ENCODE results near the gene TERF2IP. TPM values are rescaled to one million over a fixed set of nuclear protein-coding genes. Genes with fewer than 3 reads are reported as not detected.
A peak's percentile ranks its signal among the peaks of the same experiment; 100 is the strongest.

The TERF2IP gene, protein sequence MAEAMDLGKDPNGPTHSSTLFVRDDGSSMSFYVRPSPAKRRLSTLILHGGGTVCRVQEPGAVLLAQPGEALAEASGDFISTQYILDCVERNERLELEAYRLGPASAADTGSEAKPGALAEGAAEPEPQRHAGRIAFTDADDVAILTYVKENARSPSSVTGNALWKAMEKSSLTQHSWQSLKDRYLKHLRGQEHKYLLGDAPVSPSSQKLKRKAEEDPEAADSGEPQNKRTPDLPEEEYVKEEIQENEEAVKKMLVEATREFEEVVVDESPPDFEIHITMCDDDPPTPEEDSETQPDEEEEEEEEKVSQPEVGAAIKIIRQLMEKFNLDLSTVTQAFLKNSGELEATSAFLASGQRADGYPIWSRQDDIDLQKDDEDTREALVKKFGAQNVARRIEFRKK
- 82.0 TPM for total RNA-seq

DNA sequence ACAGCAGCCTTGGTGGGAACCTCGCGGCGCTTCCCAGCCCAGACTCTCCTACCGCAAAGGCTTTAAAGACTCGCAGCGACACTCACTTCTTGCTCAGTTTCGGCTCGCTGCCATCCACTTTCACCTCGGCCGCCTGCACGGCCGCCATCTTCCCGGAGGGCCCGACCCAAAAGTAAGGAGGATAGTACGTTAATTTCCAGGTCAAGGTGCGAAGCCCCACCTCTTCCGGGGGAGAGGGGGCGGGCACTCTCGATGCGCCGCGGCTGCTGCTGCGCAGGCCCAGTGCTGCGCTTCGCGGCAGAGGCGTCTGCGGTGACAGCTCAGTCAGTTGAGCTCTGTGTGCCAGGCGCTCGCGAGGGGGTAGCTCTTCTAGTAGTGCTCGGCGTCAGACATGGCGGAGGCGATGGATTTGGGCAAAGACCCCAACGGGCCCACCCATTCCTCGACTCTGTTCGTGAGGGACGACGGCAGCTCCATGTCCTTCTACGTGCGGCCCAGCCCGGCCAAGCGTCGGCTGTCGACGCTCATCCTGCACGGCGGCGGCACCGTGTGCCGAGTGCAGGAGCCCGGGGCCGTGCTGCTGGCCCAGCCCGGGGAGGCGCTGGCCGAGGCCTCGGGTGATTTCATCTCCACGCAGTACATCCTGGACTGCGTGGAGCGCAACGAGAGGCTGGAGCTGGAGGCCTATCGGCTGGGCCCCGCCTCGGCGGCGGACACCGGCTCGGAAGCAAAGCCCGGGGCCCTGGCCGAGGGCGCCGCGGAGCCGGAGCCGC lies at the start of gene TERF2IP, which contains the start of gene KARS1:
Gene TERF2IP, plus strand, starts transcription at position 282 of the 773 bp plus-strand sequence. Its CDS starts 110 bp downstream, at position 392.
Gene KARS1, minus strand, starts transcription at position 174 of the 773 bp plus-strand sequence. Its CDS starts 26 bp downstream, at position 148.
- peak; percentile 97 for DNase-seq

DNA sequence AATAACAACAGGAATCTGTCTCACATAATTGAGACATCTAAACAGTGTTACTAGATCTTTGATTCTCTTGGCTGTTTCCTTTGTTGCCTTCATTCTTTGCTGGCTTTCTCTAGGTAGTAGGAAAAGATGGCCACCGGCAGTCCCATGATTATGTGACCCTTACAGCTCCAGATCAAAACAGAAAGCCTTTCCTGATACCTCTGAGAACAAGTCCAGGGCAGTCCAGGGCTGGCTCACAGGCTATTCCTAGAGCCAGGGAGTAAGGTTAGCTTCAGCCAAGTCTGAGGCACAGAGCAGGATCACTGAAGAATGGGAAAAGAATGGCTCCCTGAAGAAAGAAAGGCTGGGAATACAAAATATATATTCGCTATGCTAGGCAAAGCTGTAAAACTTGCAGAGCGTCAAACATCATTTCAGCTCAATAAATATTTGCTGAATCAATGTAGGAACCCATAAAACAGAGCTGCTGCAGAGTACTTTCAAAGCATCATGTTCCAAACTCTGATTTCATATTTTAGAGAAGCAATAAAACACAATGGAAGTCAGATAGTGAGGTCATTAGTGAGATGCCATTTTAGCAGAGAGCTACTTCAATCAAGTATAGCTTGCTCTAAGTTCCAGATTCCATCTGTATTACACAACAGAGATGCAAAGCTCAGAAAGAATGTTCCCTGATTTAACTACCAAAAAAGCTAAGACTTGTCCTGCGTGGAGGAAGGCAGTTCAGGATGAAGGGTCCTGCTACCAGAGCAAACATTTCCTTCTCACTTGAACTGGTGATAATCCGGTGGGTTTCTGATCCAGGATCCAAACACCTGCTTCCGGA lies 47.9 kb upstream of the TERF2IP start:
- DNase-seq, result no peak

DNA sequence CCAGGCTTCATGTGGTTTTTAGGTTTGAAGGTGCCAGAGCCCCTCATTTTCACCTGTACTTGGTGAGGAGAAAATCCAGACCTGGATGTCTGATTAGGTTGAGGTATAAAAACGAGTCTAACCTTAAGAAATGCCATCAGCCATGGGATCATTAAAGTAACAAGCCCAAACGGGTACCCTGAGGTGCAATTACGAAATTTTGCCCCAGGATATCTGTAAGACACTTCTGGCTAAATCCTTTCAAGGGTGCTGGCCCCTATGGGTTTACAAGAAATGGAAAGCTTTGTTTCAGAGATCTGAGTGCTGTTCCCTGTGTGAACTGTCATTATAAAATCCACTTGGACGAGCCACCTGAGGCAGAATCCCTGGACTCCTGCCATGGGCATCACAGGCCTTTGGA lies 44.3 kb upstream of the TERF2IP start:
- DNase-seq, result no peak

GRCh38 chr16:75606507-75606906 lies 41.1 kb upstream of the TERF2IP start:
- DNase-seq, result no peak

DNA sequence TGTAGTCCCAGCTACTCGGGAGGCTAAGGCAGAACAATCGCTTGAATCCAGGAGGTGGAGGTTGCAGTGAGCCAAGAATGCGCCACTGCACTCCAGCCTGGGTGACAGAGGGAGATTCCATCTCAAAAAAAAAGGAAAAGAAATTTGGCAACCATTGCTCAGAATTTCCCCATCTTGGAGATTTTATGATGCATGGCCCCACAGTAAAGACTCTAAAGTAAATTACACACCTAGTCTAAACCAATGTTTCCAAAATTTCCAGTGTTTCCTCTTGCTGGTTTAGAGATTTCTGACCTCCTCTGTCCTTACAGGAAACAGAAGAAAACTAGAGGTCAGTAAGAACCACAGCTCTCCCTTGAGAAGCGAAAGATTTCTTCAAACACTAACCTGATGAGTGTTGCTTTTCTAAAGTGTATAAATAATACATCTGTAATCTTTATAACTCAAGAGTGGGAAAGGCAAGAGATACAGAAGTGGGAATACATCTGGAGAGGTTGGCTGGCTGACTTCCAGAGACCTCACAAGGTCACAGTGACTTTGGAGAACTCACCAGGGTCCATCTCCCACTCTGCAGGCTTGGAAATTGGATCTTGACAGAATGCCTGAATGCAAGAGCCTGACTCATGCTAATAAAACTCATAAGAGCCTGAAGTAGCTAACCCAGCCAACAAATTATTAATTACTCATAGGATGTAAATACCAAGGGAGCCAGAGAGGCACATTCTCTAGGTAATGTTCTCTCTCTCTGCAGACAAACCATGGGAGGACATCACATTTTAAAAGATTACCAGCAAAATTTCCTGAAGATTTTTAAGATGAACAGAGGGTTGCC lies 33.3 kb upstream of the TERF2IP start:
- DNase-seq, result no peak

DNA sequence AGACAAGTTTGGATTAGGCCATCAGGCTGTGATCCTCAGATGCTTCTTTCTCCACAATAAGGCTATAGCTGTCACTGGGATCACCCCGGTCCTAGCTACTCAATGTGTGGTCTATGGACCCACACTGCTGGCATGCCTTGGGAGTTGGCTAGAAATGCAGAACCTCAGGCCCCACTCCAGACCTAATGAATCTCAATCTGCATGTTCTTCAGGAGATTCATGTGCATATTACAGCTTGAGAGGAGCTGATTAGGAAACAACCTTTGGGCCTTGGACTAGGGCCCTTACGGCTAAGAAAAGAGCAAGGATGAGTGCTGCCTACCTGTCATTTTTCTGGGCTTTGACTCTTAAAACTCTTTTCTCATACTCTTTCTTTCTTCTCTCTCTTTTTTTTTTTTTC lies 32.0 kb upstream of the TERF2IP start:
- DNase-seq, result no peak

DNA sequence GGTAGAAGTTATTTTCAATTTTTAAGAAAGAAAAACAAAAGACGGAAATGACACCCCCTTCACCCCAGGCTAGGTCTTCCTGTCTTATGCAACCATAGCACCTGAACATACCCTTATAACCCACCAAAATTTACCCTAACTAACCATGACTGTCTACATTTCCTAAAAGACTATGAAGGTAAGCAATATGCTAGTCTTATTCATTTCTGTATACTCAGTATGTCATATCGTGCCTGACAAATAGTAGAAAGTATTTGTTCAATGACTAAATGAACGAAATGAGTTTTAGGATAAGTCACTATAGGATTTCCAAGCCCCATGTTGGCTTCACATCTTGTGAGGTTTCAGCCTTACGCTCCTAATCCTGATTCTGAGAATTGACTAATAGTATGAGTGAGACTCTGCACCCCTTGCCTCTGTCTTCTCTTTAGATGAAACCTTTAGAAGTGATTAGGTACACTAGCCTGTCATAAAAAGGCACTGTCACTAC lies 31.0 kb upstream of the TERF2IP start:
- DNase-seq, result no peak

DNA sequence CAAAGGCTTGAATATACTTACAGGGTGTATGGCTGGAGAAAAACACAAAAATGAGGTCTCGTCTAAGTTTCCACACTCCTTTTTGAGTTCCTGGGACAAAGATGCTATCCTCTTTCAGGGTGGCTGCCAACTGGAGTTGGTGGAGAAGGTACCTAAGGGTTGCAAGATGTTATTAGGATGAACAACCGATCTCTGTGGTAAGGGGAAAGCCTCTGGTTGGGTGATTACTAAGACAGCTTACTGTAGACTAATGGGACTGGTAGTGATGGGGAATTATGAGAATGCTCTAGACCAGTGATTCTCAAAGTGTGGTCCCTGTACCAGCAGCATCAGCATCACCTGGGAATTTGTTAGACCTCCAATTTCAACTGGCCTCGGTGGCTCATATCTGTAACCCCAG lies 30.5 kb upstream of the TERF2IP start:
- no peak for DNase-seq

- DNase-seq, result no peak
These were observed 28.8 kb upstream of the TERF2IP start for GRCh38 chr16:75618780-75619179.

DNA sequence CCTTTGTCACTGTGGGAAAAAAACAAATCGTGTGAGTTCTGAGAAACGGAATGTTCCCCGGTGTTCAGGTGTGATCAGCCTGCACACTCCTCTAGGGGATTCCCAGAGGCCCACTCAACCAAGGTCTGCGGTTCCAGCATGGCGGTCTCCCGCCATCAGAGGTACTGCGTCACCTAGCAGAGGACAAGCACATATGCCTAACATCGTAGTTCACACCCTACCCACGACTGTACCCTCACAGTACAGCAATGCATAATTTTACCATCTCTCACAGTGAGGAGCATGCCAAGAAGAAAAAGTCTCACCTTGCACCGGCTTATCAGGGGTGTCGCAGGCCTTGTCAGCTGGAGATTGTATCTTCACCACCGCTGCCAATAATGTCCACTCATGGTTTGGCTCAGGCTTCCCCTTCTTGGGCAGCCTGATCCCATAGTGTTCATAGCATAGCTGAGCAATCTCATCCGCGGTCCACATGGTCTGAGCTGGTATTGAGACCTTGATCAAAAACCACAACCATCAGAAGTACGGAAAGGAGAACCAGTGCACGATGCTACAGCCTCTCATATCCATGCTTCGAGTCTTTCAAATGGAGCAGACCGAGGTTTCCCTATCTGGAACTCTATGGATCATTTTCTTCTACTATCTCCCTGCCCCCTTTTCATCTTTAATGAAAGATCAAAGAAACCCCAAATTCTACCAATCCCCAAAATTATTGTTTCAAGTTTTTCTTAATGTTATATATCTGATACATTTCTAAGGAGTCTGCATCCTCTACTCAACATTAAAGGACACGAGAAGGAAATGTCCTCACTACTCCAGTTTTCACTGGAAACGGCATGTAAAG lies 27.0 kb upstream of the TERF2IP start:
- no peak for DNase-seq

- DNase-seq, result peak; percentile 22
These were observed 26.4 kb upstream of the TERF2IP start for GRCh38 chr16:75621170-75621477.

GRCh38 chr16:75622761-75623605 lies 24.6 kb upstream of the TERF2IP start, which contains the start of gene ADAT1:
Gene ADAT1, minus strand, starts transcription at chr16:75623281. Its CDS starts 2,482 bp downstream, at chr16:75620799.
- DNase-seq, result peak; percentile 99

DNA sequence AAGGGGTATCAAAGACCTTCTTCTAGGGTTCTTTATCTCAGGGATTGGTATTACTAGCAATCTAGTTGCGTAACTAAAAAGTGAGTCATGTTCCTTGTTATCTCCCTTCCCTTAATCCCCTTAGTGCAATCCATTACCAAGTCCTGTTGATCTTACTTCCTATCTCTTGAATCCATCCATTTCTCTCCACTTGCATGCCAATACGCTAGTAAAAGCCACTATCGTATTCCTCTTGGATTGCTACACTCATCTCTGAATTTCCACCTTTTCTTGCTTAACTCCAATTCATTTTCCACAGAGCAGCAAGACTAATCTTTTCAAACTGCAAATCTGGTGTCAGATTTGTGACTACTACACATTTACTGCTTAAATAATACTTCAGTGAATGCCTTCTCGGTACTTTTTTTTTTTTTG lies 22.6 kb upstream of the TERF2IP start:
- no peak for DNase-seq

DNA sequence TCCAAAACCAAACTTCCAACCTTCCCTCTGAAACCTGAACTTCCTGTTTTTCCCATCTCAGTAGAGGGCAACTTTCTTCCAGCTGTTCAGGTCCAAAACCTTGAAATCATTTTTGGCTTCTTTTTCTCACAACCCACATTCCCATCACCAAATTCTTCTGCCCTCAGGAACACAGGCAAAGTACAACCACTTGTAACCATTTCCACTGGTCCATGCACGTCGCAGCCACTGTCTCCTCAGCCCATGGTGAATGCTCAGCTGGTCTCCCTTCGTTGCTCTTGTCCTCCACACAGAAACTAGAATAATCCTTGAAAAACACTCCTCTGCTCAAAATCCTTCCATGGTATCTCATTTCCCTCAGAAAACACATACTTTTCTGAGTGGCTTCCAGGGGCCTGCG lies 20.8 kb upstream of the TERF2IP start:
- no peak for DNase-seq

DNA sequence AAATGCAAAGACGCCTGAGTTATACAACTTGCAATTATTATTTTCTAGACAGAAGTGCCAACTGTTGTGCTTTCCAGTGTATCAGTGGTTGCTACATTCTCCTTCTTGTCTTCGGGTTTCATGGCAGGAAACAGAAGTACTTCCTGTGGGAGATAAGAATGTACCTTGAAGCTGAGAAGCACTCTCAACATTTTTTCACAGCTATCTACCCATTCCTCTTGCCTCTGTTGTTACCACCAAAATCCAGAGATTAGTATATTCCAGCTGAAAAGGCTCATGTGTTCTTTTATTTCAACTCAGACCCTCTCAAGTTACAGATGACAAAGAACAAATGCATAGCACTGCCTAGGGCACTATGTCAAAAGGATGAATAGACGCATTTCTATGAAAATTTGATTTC lies 19.7 kb upstream of the TERF2IP start:
- DNase-seq, result no peak

DNA sequence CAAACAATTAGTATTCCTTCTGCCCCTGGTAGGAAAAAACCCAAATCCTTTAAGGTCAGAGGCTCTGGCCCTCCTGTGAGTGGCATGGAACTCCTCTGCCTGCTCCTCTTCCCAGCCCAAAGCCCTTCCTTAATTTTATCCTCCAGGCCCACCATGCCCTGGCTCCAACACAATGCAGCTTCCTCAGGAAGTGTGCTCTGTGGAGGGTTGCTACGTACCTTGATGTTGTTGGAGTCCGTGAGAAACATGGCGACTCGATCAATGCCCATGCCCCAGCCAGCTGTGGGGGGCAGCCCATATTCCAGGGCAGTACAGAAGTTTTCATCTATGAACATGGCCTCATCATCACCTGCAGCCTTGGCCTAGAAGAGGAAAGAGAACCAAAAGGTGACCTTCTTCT lies 19.2 kb upstream of the TERF2IP start:
- no peak for DNase-seq

DNA sequence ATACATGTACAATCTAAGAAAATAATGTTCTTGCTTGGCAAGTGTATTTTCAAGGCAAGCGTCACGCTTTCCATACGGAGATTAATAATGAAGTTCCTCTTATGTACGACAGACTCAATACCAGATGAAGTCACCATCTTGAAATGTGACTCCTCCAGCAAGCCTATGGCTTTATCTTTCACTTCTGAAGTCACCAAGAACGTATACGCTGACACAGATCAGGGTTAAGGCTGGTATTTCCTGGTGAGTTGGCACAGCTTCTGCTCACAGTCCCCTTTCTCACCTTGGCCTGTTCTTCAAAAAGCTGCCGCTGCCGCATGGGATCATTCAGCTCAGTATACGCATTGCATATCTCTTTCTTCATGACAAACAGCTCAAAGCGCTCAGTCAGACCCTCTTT lies 18.4 kb upstream of the TERF2IP start:
- DNase-seq, result no peak

GRCh38 chr16:75630052-75630451 lies 17.5 kb upstream of the TERF2IP start:
- no peak for DNase-seq

DNA sequence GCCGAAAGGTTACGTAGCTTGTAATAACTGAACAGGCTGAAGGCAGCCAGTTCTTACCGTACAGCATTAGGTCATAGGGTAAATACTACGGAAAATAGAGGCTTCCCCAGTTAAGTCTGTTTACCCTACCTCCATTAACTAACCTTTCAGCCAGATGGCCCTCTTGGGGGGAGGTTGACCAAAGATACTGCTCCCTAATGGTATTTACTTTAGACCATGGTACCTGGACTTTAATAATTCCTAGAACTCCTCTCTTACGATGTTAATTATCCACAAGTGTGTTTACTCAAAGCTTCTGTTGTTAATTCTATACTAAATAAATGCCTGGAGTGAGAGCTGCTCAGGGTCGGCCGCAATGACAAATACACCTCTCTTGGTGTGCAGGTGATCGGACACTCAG lies 14.7 kb upstream of the TERF2IP start:
- no peak for DNase-seq

DNA sequence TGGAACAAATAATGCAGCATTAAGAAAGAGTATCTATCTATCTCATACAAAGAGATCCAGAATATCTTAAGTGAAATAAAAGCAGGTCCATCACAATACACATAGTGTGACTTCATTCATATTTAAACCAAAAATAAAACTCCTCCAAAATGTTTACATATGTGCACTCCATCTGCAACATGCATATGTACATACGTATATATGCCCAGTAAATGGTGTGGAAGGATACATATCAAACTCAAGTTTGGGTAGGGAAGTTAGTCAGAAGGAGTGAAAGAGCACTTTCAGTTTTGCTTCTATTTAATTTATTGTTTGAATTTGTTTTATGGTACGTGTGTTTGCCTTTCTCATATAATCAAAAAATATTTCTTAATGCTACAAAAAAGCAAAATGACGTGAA lies 12.5 kb upstream of the TERF2IP start:
- DNase-seq, result no peak

Measured in tongue (tissue), 2 donors.